Tibial nerve (tissue), 4 donors: ENCODE measurements around the gene EML6. TPM values are rescaled to one million over a fixed set of nuclear protein-coding genes. Genes with fewer than 3 reads are reported as not detected.

Experiments
- DNase-seq, 2 donors: peaks; one replicate each; pipeline ENCODE4 v3.0.0-alpha.2; 2019; ENCODE audit warnings: low spot score in 2 of 2
- H3K27ac ChIP-seq, 4 donors: fragments of 200-600 bp; sonication (generic) in 3 of 4; one replicate each; pipeline ENCODE4 v1.5.1; 2017 to 2019; ENCODE audit warnings: mild to moderate bottlenecking in 1 of 4
- H3K27me3 ChIP-seq, 2 donors: fragments of 200-600 bp; sonication (generic) in 1 of 2; one replicate each; pipeline versions ENCODE4 v1.5.1 to v1.6.0; 2017 to 2019
- H3K36me3 ChIP-seq, 3 donors: fragments of 200-600 bp; sonication (generic); one replicate each; pipeline ENCODE4 v1.5.1; 2018 to 2019
- H3K4me1 ChIP-seq, 4 donors: fragments of 200-600 bp; sonication (generic) in 3 of 4; one replicate each; pipeline ENCODE4 v1.5.1; 2017 to 2019
- H3K4me3 ChIP-seq, 4 donors: fragments of 200-600 bp; sonication (generic) in 3 of 4; one replicate each; pipeline ENCODE4 v1.5.1; 2017 to 2019; ENCODE audit warnings: mild to moderate bottlenecking in 1 of 4, moderate library complexity in 1 of 4
- H3K9me3 ChIP-seq, 4 donors: fragments of 200-600 bp; sonication (generic) in 3 of 4; one replicate each; pipeline ENCODE4 v1.5.1; 2017 to 2019
- EP300 ChIP-seq, 2 donors: sonication (generic); formaldehyde crosslinking; IDR thresholded peaks; one replicate each; pipeline ENCODE4 v1.6.1; 2017; ENCODE audit warnings: antibody characterized with exemption in 2 of 2, mild to moderate bottlenecking in 1 of 2
- POLR2A ChIP-seq, 2 donors: fragments of 450-650 bp; IDR thresholded peaks; one replicate each; pipeline ENCODE4 v1.6.1; 2017; ENCODE audit warnings: antibody characterized with exemption in 2 of 2, mild to moderate bottlenecking in 2 of 2, moderate library complexity in 2 of 2
- WGBS, 2 donors: methylation state at CpG; one replicate each; pipeline ENCODE4 v1.1.5; 2018; 5-methylcytosine and 5-hydroxymethylcytosine counted together
- total RNA-seq, 4 donors: library from RNA; depleted of rRNA; stranded (reverse); fragments of >200 nt; gene quantifications; one replicate each; pipeline ENCODE4 v1.1.0, GENCODE V29; 2016
- TF ChIP-seq, protein P1 (sequence below), 5 experiments: fragments of 200-600 bp in 3 of 5; fragments of 450-650 bp in 2 of 5; sonication (generic) in 3 of 5; IDR thresholded peaks; one replicate each; pipeline ENCODE4 v1.5.1; 2016 to 2019; ENCODE audit warnings: antibody characterized with exemption in 5 of 5, mild to moderate bottlenecking in 3 of 5, moderate library complexity in 2 of 5

EML6 gene
- total RNA-seq, 4 donors from 2014 or later, result 0.60 to 18.0 (median 0.93) TPM

DNA sequence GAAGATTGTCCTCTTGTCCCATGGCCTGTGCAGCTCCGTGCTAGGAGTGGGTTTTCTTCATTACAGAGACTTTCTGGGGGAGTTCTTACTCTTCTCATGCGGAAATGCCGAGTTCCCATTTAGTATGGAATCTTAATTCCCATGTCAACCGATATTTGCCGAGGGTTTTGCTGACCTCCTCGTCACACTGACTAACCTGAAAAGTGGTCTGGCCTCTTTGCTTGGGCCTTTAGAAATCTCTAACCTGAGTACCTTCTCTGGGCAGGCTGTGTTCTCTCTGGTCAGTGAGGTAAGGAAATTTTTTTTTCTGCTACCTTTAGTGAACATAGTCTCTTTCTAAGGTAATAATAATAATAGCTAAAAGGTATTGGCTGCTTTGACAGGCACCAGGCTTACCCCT lies 10.9 kb upstream of the EML6 start:
- Histone ChIP-seq H3K27me3 (peaks cover 0 to 19% of the 10 kb centered on the region in 2 donors), H3K4me1 (peaks cover 0 to 11% (median 5%) of the 10 kb centered on the region in 4 donors), H3K27ac (no peak overlapping the region), H3K4me3 (no peak overlapping the region), H3K36me3 (no peaks in the 10 kb centered on the region), H3K9me3 (no peaks in the 10 kb centered on the region)
- TF ChIP-seq, protein P1, sequence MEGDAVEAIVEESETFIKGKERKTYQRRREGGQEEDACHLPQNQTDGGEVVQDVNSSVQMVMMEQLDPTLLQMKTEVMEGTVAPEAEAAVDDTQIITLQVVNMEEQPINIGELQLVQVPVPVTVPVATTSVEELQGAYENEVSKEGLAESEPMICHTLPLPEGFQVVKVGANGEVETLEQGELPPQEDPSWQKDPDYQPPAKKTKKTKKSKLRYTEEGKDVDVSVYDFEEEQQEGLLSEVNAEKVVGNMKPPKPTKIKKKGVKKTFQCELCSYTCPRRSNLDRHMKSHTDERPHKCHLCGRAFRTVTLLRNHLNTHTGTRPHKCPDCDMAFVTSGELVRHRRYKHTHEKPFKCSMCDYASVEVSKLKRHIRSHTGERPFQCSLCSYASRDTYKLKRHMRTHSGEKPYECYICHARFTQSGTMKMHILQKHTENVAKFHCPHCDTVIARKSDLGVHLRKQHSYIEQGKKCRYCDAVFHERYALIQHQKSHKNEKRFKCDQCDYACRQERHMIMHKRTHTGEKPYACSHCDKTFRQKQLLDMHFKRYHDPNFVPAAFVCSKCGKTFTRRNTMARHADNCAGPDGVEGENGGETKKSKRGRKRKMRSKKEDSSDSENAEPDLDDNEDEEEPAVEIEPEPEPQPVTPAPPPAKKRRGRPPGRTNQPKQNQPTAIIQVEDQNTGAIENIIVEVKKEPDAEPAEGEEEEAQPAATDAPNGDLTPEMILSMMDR (IDR thresholded peaks at IDR 0.05), result no peak
- TF ChIP-seq EP300 (IDR thresholded peaks at IDR 0.05) (no peak), POLR2A (IDR thresholded peaks at IDR 0.05) (no peak)
- DNase-seq, result no peak
- WGBS, 2 donors, result 97 to 99% methylated on average over 6 of the region's 6 CpGs

DNA sequence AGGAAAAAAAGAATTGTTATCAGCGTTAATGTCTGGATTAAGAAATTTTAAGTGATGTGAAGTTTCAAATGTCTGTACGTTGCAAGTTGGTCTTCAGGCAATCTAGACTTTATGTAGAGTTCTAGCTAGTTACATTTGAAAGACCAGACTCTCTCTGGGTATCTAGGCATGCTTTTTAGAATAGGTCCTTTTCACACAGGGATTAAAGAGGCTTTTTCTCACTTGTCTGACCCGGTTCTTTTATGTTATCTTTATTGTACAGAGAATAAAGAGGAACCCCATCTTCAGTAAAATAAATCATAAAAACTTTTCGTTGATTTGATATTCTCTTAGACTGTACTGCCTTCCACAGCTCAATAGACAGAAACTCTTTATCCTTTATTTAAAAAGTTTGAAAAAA lies 8.5 kb upstream of the EML6 start:
- TF ChIP-seq POLR2A (IDR thresholded peaks at IDR 0.05), result no peak
- TF ChIP-seq, protein P1 (IDR thresholded peaks at IDR 0.05), result no peak
- no peak for TF ChIP-seq EP300 (IDR thresholded peaks at IDR 0.05)
- Histone ChIP-seq H3K4me1 (no peaks in the 10 kb centered on the region), H3K4me3 (no peak overlapping the region), H3K27me3 (peaks cover 0 to 8% of the 10 kb centered on the region in 2 donors), H3K27ac (no peak overlapping the region), H3K36me3 (no peaks in the 10 kb centered on the region), H3K9me3 (no peaks in the 10 kb centered on the region)
- DNase-seq, result no peak
- 48 to 64% methylated on average over 4 of the region's 4 CpGs for WGBS, 2 donors

DNA sequence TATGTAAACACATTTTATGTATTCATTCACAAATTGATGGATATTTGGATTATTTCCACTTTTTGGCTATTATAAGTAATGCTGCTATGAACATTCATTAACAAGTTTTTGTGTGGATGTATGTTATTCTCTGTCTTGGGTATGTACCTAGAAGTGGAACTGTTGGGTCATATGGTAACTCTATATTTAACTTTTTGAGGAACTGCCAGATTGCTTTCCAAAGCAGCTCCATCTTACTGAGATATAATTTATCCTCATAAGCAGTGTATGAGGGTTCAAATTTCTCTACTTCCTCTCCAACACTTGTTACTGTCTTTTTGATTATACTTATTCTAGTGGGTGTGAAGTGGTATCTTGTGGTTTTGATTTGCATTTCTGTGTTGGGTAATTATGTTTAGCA lies 7.1 kb upstream of the EML6 start:
- H3K4me3 ChIP-seq, result no peak overlapping the region

DNA sequence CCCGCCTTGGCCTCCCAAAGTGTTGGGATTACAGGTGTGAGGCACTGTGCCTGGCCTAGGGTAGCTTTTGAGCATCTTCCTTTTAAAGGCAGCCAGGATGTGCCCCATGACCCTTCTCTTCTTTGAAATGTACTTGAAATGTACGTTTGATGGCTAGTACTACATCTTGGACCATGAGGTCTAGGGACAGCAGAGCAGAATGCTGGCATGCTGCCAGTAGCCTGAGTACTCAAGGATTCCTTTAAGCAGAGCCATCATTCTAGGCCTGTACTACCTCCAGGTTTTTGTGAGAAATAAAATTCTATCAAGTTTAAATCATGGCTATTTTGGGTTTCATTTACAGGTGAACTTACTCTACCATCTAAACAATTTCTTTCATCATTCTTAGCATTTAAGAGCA lies 2.9 kb upstream of the EML6 start:
- Histone ChIP-seq H3K9me3 (no peaks in the 10 kb centered on the region), H3K4me1 (peaks cover 0 to 22% (median 6%) of the 10 kb centered on the region in 4 donors), H3K27ac (no peak overlapping the region), H3K4me3 (no peak overlapping the region), H3K36me3 (no peaks in the 10 kb centered on the region), H3K27me3 (peaks cover 0 to 15% of the 10 kb centered on the region in 2 donors)
- no peak for DNase-seq
- 58 to 63% methylated on average over 2 of the region's 2 CpGs for WGBS, 2 donors
- TF ChIP-seq EP300 (IDR thresholded peaks at IDR 0.05) (no peak), POLR2A (IDR thresholded peaks at IDR 0.05) (no peak)
- TF ChIP-seq, protein P1 (IDR thresholded peaks at IDR 0.05), result no peak

More for the DNA sequence above, 7.1 kb upstream of the EML6 start:
- Histone ChIP-seq H3K27ac (no peak overlapping the region), H3K27me3 (peaks cover 0 to 8% of the 10 kb centered on the region in 2 donors), H3K36me3 (no peaks in the 10 kb centered on the region), H3K4me1 (no peaks in the 10 kb centered on the region), H3K9me3 (no peaks in the 10 kb centered on the region)
- TF ChIP-seq POLR2A (IDR thresholded peaks at IDR 0.05), result no peak
- TF ChIP-seq EP300 (IDR thresholded peaks at IDR 0.05), result no peak
- TF ChIP-seq, protein P1 (IDR thresholded peaks at IDR 0.05), result no peak
- no peak for DNase-seq

DNA sequence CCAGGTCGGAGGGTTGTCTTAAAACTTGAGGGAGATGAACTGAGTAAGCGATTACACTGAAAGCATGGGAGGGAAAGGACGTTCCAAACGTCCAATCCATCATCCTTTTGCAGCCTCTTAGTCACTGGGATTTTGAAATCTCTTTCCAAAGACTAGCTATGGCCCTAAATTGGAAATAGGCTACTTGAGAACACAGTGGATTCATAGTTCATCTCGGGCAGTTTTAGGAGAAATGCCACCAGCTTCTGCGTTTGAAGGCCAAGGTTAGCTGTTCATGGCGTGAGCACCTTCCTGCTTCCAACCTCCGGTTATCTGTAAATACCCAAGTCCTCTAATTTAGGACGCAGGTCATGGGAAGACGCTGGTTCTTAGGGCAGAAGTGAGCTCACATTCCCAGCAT lies 821 bp upstream of the EML6 start:
- 16 to 18% methylated on average over 10 of the region's 10 CpGs for WGBS, 2 donors
- Histone ChIP-seq H3K9me3 (no peaks in the 10 kb centered on the region), H3K4me1 (peaks cover 0 to 22% (median 6%) of the 10 kb centered on the region in 4 donors), H3K27ac (peak overlapping the region in 3 of 4 donors; percentile 58 to 68 (median 65)), H3K4me3 (peak overlapping the region; percentile 68 to 88 (median 80)), H3K27me3 (peaks cover 0 to 16% of the 10 kb centered on the region in 2 donors), H3K36me3 (no peaks in the 10 kb centered on the region)
- TF ChIP-seq, protein P1 (IDR thresholded peaks at IDR 0.05), result no peak
- no peak for TF ChIP-seq POLR2A (IDR thresholded peaks at IDR 0.05)
- TF ChIP-seq EP300 (IDR thresholded peaks at IDR 0.05), result no peak
- DNase-seq, result no peak
